GM18505 (cell line): ENCODE measurements around the gene SYNDIG1.

ENCODE experiments used
- ATAC-seq: cut with Tn5 transposase; IDR thresholded peaks from one replicate; pipeline ENCODE4 v1.9.1; 2021; ENCODE audit not compliant: unreplicated experiment
- POLR2A ChIP-seq: IDR thresholded peaks from 4 replicates; pipeline ENCODE4 v1.6.1; 2011; ENCODE audit warnings: borderline replicate concordance; ENCODE audit not compliant: insufficient read depth, insufficient read length; ENCODE audit errors: extremely low read depth

SYNDIG1 gene

DNA sequence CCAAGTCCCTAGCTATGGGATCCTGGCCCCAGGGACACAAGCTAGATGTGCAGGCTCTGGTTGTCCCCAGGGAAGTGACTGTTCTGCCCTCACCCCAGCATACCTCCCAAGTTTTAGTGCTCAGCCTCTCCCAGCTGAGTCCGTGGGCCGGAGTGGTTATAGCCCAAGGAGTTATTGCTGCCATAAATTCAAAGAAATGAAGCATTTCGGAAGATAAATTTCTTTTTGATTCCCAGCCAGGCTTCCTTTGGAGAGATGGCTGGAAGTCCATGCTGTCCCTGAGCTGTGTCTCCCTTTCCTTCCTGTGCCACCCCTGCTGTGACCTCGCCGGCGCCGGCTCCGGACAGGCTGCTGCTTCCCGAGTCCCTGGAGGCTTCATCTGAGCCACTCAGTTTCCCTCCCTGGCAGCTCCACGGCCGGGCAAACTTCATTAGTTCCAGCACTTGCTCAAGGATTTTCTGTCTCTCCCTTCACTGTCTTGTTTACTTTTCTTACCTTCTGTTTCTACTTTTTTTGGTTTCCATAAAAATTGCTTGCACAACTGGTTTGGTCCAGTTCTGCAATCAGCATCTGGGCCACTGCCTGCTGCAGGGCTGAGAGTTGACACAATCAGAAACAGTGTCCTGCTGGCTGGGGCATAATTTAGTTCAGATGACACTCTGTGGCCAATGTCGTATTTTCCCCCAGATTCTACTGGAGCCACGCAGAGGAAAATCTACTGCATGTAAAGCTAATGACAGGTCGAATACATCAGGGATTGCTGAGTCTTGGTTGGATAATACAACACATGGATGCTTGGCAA, 225.5 kb downstream of the SYNDIG1 start:
- ATAC-seq = no peak
- no peak for TF ChIP-seq POLR2A

DNA sequence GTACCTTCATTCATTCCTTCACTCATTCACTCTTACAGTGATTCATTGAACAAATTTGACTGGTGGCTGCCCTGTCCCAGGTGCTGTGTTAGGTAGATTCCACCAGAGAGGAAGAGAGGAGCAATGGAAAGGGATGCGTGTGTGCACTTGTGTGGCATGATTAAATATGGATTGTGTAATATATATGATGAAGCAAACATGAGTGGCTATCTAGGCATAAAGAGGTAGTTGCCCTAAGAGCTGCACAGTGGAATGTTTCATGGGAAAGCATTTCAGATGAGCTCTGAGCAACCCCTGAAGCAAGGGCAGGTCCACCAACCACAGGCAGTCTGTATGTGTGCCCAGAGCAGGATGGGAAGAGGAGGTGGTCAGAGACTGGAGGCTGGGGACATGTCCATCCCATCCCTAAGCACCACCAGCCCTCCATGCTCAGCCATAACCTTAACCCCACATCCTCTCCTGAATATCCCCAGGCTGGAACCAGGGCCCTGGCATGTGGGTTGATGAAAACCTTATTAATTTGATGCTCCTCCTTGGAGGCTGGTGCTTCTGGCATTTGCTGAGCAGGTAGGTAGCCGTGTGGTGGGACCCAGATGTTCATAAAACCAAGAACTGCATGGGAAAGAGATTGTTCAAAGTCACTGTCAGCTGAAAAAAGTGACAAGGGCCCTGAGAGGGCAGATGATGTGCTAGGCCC, 226.2 kb downstream of the SYNDIG1 start:
- ATAC-seq = no peak
- TF ChIP-seq POLR2A = no peak

DNA sequence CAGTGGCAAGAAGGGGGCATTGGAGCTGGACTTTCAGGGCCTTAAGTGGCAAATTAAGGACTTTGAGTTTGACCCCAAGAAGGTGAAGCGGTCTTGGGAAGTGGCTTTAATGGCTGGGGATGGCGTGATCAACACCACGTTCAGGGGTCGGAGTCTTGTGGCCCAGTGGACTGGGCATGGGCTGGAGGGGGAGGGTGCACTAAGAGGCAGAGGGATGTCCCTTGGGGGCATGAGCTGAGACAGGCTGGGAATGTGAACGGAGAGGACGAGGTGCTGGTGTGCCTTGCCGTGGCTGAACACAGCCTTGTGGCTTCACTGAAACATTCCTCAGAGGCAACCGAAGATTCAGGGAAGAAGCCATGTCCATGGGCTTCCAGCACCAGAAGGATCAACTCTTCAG, 227.0 kb downstream of the SYNDIG1 start:
- ATAC-seq = no peak
- TF ChIP-seq POLR2A = no peak

DNA sequence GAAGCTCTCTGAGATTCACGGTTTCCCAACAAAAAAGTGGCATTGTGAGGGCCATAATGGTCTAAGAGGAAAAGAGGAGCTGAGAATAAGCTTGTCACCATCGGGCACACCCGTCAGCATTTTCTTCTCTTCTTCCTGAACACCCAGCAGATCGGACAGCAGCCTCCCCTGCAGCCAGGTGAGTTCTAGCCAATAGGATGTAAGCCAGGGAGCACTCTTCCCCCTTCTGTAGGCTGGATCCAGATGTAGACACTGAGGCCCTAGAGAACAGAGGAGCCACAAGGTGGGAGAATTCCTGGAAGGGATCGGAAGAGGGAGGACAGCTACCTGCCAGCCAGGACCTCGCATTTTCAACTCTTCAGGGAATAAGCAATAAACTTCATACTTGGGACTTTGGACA, 228.0 kb downstream of the SYNDIG1 start:
- ATAC-seq = no peak
- no peak for TF ChIP-seq POLR2A

DNA sequence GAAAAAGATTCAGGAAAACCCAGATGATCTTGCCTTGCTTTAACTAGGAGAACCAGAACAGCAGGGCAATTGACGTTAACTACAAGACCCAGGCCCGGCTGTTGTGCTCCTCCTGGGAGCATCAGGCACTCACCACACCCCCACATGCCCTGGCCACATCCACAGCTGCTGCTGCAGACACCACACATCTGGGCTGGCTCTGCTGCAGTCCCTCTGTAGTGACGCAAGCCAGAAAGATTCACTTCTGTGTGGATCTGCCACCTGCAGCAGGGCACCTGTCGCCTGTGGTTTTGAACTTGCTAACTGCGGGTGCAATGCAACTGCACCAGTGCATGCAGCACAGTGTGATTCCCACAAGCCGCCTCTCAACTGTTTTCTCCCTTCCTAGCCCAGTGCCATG, 228.8 kb downstream of the SYNDIG1 start:
- no peak for TF ChIP-seq POLR2A
- ATAC-seq = no peak

DNA sequence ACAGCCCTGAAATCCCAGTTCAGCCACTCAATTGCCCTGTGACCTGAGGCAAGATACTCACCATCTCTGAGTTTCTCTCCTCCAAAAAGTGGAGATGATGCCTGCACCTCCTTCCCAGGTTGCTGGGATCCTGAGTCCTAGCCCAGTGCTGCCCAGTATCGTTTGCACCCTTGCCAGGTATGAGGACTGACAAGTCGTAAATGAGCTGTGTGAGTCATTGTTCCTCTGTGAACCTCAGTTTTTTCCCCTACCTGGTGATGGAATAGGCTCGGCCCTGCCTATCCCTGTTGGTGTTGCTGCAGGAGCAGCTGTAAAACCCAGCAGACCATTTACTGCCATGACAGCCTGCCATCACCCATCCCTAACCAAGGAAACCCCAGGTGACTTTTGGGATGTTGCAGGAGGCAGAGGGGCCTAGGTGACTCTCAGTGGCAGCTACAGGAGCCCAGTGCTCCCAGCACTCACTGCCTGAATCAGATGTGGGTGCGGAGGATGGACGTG, 229.3 kb downstream of the SYNDIG1 start:
- no peak for ATAC-seq
- TF ChIP-seq POLR2A = no peak

DNA sequence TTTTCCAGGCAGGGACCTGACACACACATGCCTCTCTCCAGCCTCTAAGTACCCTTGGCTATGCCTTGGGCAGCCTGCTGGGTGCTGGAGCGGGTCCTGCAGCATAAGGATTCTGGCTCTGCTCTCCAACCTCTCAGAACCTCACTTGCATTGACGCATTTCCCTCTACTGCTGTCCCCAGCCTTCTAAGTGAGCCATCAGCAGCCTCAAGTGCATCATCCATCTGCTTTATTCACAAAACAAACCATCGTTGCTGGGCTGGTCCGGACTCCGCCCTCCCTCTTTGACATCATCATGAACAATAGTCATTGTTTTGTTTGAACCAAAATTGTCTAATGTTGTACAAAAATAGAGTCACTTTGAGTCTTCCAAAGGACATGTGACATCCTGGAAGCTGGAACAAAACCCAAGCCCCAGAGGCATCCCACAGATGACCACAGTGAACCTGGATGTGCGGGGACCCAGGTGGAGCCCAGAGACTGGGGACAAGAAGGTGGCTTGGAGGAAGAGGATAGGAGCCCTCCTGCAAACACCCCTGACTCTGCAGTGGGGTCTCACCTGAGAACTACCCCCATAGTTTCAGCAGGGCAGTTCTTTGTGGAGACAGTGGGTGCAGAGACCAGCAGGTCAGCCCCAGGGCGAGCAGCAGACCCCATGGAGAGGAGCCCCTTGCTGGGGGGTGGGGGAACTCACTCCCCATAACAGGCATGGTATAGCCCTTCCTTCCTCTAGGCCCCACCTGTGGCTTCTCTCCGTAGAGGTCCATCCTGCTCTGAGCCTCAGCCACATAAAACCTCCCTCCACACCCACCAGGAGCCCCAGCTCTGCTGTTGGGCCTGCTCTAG, 230.1 kb downstream of the SYNDIG1 start:
- TF ChIP-seq POLR2A = no peak
- ATAC-seq = no peak

DNA sequence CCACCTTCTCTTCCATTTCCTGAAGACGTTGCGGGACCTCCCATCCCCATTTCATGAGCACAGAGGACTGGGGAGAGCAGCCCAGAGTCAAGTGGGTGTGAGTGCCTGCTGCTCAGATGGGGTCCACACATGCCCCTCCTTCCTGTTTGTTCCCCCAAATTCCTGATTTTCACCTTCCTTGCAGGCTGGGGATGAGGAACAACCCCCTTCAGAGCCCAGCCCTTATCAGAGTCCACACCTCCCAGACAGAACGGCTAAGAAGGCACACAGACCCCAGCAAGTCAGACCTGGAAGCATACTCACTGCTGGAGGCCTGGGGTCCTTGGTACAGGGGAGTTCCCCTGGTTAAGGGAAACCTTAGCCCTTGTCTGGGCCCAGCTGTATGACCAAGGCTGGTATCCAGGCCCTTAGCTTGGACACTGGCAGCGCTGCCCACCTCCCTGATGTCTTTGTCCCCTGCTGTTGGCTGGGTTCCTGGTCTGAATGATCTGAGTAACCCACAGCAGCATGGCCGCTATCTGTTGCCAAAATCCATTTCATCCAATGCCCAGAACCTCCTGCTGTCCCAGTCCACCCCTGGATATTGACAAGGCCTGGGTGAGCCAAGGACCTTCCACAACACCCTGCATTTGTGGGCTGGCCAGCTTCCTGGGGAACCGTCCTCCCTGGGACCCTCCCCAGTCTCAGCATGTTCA, 230.9 kb downstream of the SYNDIG1 start:
- ATAC-seq = no peak
- TF ChIP-seq POLR2A = no peak

DNA sequence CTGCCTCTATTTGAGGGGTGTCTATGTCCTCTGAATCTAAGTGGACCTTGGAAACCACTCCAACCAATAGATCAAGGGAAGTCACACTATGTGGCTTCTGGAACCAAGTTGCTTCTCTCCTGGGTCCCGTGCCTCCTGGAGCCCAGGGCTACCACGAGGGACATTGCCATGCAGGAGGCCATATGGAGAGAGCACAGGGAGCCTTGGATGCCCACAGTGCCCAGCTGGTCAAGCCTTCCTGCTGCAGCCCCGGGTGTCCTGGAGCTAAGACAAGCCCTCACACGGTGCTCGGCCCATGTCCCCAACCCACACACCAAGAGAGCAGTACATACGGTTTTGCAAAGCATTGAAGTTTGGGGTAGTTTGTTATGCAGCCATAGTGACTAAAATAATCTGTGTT, 231.6 kb downstream of the SYNDIG1 start:
- TF ChIP-seq POLR2A = no peak
- ATAC-seq = no peak

DNA sequence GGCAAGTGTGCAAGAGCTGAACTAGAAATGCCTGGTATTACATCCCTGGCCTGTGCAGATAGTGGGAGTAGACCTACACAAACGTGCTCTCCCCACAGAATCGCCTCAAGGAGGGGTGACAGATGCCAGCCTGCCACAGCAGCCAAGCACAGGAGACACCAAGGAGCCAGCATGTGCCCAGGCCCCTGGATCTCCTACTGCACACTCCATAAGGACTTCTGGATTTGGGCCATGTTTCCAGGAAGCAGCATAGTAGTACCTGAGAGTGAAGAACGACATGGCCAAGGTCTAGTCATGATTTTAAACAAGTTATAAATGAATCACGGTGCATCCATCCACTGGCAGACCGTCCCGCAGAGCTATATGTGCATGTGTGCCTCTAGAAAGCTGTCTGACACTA, 232.2 kb downstream of the SYNDIG1 start:
- no peak for ATAC-seq

DNA sequence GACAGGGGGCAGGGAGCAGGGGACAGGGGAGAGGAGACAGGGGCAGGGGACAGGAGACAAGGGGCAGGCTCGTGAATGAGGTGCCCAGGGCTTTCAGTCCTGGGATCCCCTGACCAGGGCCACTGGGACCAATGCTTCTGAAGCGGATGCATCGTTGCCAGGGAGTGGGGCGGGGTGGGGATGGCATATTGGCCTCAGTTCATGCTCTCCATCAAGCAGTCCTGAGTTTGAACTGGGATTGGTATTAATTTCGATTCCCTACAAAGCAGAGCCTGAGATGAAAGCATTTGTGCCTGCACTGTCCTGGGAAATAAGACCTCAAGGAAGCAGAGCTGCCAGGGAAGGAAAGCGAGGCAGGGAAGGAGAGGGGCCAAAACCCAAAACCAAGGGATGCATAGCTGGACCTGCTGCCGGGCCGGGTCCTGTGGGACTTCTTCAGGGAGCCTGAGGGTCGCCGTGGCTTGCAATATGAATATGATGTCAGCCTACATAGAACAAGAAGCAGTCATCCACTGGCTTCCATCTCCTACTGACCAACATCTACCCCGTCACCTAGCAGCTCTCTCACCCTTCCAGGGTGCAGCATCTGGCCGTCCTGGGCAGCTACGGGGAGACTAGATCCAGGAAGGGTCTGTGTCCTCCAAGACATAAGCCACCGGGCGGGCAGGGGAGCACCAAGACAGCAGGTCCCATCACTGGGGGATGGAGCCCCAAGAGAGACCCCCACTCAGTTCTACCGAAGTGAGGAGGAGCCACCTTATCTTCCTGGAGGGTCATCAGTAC, 233.3 kb downstream of the SYNDIG1 start:
- ATAC-seq = no peak
- no peak for TF ChIP-seq POLR2A

More for the DNA sequence above, 232.2 kb downstream of the SYNDIG1 start:
- TF ChIP-seq POLR2A = no peak

DNA sequence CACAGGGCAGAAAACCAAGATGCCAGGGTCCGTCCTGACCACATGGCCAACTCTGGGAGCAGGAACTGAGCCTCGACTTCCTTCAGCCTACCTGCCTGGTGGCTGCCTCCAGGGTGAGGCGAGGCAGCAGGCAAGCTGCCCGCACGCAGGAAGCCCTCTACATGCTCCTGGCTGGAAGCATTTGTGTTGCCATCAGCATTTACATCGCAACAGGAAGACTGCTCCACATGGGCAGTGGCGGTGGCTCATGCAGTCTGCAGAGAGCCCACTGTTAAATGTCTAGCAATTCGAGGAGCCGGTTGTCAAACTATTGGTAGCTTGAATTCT, 233.8 kb downstream of the SYNDIG1 start:
- no peak for TF ChIP-seq POLR2A
- ATAC-seq = no peak
